Measurements from ENCODE around the gene RDH11. TPM values are rescaled to one million over a fixed set of nuclear protein-coding genes. Genes with fewer than 3 reads are reported as not detected.

The RDH11 gene
- total and polyA plus RNA-seq, 8 donors = 14.0 to 40.3 (median 21.7) TPM

DNA sequence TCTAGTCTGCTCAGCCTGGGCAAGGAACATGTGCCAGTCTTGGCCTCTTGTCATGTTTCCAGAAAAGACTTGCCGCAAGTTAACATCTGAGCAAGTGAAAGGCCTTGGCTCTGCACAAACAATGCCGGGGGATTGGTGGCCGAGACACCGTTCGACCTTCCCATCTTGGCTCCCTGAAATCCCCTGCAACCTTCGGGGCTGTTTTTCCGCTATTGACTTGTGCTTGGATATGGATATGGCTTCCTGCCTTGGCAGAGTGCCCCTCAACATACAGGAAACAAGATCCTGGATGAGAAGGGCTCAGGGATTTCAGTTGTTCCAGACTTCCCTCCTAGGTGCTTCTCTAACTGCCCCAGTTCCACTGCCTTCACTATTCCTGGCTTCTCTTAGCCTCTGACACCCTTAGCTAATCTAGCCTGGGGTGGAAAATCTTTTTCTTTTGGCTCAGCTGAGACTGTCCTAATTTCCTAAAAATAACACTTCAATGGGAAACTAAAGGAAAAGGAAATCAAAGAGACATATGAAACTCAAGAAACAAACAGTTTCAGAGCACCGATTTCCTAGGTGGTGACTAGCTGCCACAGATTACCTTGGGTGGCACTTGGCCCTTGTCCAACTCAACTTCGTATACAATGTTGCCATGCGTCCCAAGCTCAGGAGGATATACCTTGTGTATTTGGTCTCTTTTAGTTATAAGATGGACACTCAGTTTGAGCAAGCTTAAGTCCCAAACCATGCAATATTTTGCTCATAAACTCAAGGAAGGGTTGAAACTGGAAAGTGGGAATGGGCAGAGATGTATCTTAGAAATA, 40.0 kb upstream of the RDH11 start:
- no peak for FAIRE-seq

DNA sequence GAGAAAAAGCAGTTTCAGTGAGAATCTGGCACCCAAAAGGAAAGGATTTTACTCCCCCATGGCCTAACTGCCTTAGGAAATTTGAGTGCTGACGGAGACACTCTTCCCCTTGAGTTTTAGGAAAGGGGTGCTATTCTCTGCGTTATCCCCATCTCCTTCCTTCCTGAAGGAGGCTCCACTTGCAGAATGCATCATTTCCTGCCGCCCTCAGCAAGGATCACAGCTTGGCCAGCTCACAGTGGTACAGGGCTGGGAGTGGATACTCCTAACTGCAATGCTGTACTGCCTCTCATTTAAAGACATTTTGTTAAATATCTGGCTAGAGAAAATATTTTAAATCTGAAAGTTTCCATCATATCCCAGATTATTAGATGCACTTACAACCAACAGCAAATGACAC, 39.1 kb upstream of the RDH11 start:
- Histone ChIP-seq H3K4me1 (peaks cover 10 to 23% (median 22%) of the 10 kb centered on the region in 3 donors), H3K36me3 (no peaks in the 10 kb centered on the region), H3K27ac (no peak overlapping the region), H3K4me3 (no peak overlapping the region), H3K9me3 (no peaks in the 10 kb centered on the region), H3K27me3 (no peaks in the 10 kb centered on the region)
- intact Hi-C loops (cut with DNase I) = no loop called here
- 86% methylated on average over 3 of the region's 3 CpGs for WGBS, 2 donors
- DNase-seq (no peak), FAIRE-seq (no peak), ATAC-seq (no peak)
- TF ChIP-seq, protein P1, sequence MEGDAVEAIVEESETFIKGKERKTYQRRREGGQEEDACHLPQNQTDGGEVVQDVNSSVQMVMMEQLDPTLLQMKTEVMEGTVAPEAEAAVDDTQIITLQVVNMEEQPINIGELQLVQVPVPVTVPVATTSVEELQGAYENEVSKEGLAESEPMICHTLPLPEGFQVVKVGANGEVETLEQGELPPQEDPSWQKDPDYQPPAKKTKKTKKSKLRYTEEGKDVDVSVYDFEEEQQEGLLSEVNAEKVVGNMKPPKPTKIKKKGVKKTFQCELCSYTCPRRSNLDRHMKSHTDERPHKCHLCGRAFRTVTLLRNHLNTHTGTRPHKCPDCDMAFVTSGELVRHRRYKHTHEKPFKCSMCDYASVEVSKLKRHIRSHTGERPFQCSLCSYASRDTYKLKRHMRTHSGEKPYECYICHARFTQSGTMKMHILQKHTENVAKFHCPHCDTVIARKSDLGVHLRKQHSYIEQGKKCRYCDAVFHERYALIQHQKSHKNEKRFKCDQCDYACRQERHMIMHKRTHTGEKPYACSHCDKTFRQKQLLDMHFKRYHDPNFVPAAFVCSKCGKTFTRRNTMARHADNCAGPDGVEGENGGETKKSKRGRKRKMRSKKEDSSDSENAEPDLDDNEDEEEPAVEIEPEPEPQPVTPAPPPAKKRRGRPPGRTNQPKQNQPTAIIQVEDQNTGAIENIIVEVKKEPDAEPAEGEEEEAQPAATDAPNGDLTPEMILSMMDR (IDR thresholded peaks at IDR 0.05) = no peak

More for the DNA sequence above, 40.0 kb upstream of the RDH11 start:
- H3K36me3 ChIP-seq = no peaks in the 10 kb centered on the region
- DNase-seq (peak in 1 of 6 donors; percentile 33), ATAC-seq (no peak)
- H3K27ac ChIP-seq = no peak overlapping the region
- intact Hi-C loops (cut with DNase I) = no loop called here
- H3K4me1 ChIP-seq = peaks cover 11 to 26% (median 24%) of the 10 kb centered on the region in 3 donors
- TF ChIP-seq, protein P1 (IDR thresholded peaks at IDR 0.05) = no peak
- no peaks in the 10 kb centered on the region for H3K27me3 ChIP-seq
- 46 to 51% methylated on average over 10 of the region's 10 CpGs for WGBS, 2 donors
- no peak overlapping the region for H3K4me3 ChIP-seq
- H3K9me3 ChIP-seq = no peaks in the 10 kb centered on the region

- peaks cover 3 to 18% (median 13%) of the 10 kb centered on the region in 3 donors for H3K4me1 ChIP-seq
- H3K27me3 ChIP-seq = no peaks in the 10 kb centered on the region
- H3K36me3 ChIP-seq = no peaks in the 10 kb centered on the region
- ATAC-seq = no peak
- H3K4me3 ChIP-seq = no peak overlapping the region
- whole genome bisulfite sequencing, 2 donors = 80 to 91% methylated on average over 4 of the region's 4 CpGs
- no peak for DNase-seq
- H3K27ac ChIP-seq = no peak overlapping the region
- no peaks in the 10 kb centered on the region for H3K9me3 ChIP-seq
- TF ChIP-seq, protein P1 (IDR thresholded peaks at IDR 0.05) = no peak
- FAIRE-seq = no peak
- intact Hi-C loops (cut with DNase I) = no loop called here
These were observed 38.1 kb upstream of the RDH11 start for GRCh38 chr14:67733616-67734015.

- peak overlapping the region in 1 of 4 donors; percentile 1 for H3K27ac ChIP-seq
- WGBS, 2 donors = 33 to 49% methylated on average over 21 of the region's 21 CpGs
These were observed 33.7 kb upstream of the RDH11 start for GRCh38 chr14:67729072-67729885.

More at GRCh38 chr14:67729072-67729885, 33.7 kb upstream of the RDH11 start:
- intact Hi-C loops (cut with DNase I) = no loop called here
- TF ChIP-seq, protein P1 (IDR thresholded peaks at IDR 0.05) = no peak
- DNase-seq = peak in 5 of 6 donors; percentile 11 to 60 (median 40)
- Histone ChIP-seq H3K9me3 (no peaks in the 10 kb centered on the region), H3K27me3 (no peaks in the 10 kb centered on the region), H3K4me3 (no peak overlapping the region), H3K4me1 (no peaks in the 10 kb centered on the region), H3K36me3 (no peaks in the 10 kb centered on the region)
- FAIRE-seq = no peak
- ATAC-seq = peak; percentile 68 to 87 (median 80)

All from pancreas (tissue), 10 donors.